ENCODE measurements around the gene PATL1.

DNA sequence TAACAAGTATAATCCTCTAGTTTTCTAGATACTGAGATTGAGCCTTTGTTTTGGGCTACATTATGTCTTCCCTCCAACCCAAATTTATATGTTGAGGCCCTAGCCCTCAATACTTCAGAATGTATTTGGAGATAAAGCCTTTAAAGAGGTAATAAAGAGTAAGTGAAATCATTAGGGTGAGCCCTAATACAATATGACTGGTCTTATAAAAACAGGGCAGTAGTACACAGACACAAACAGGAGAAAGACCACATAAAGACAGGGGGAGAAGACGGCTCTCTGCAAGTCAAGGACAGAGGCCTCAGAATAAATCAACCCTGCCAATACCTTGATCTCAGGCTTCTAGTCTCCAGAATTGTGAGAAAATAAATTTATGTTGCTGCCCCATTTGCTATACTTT, 38.5 kb upstream of the PATL1 start:
- TF ChIP-seq, protein P1, sequence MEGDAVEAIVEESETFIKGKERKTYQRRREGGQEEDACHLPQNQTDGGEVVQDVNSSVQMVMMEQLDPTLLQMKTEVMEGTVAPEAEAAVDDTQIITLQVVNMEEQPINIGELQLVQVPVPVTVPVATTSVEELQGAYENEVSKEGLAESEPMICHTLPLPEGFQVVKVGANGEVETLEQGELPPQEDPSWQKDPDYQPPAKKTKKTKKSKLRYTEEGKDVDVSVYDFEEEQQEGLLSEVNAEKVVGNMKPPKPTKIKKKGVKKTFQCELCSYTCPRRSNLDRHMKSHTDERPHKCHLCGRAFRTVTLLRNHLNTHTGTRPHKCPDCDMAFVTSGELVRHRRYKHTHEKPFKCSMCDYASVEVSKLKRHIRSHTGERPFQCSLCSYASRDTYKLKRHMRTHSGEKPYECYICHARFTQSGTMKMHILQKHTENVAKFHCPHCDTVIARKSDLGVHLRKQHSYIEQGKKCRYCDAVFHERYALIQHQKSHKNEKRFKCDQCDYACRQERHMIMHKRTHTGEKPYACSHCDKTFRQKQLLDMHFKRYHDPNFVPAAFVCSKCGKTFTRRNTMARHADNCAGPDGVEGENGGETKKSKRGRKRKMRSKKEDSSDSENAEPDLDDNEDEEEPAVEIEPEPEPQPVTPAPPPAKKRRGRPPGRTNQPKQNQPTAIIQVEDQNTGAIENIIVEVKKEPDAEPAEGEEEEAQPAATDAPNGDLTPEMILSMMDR (IDR thresholded peaks at IDR 0.05; ENCODE audit: insufficient read depth, low read length, poor library complexity, severe bottlenecking), result no peak
- no peak for TF ChIP-seq EZH2phosphoT487 (conservative IDR thresholded peaks at IDR 0.05; ENCODE audit: low read length)

Measured in SU-DHL-6 (cell line).